Natural killer cell treated with Interleukin-12 subunit alpha and Interleukin-12 subunit beta and Interleukin-15 and Interleukin-18, amount 100 ng/mL, for 72 hours (primary cell): ENCODE results near the gene PIK3R1. TPM values are rescaled to one million over a fixed set of nuclear protein-coding genes. Genes with fewer than 3 reads are reported as not detected.

Experiments
- ATAC-seq, 2 donors: fragments of 150-1000 bp; cut with Tn5 transposase in 1 of 2; sonication (Bioruptor Pico), chemical (Tn5 transposase) in 1 of 2; 2 replicates each; pipeline ENCODE4 v1.10.0; 2021
- DNase-seq: peaks from one replicate; pipeline ENCODE4 v3.0.0; 2022; ENCODE audit warnings: low spot score
- H3K27ac Mint-ChIP-seq, 2 donors: 1 replicate in 1 of 2; 2 replicates in 1 of 2; pipeline ENCODE4 v1.8.0; 2022; ENCODE audit warnings: mixed read lengths in 2 of 2, mild to moderate bottlenecking in 1 of 2, moderate library complexity in 1 of 2
- H3K27me3 Mint-ChIP-seq, 2 donors: 1 replicate in 1 of 2; 2 replicates in 1 of 2; pipeline ENCODE4 v1.8.0; 2022; ENCODE audit warnings: mixed read lengths in 2 of 2
- H3K36me3 Mint-ChIP-seq: one replicate; pipeline ENCODE4 v1.8.0; 2022; ENCODE audit warnings: mixed read lengths
- H3K4me1 Mint-ChIP-seq, 2 donors: 1 replicate in 1 of 2; 2 replicates in 1 of 2; pipeline ENCODE4 v1.8.0; 2022; ENCODE audit warnings: low read depth in 2 of 2, mixed read lengths in 2 of 2, mild to moderate bottlenecking in 1 of 2
- H3K4me3 Mint-ChIP-seq: one replicate; pipeline ENCODE4 v1.8.0; 2022; ENCODE audit warnings: mixed read lengths
- H3K9me3 Mint-ChIP-seq: 2 replicates; pipeline ENCODE4 v1.8.0; 2022; ENCODE audit warnings: mixed read lengths
- total RNA-seq, 2 donors: library from RNA; stranded (reverse); gene quantifications; one replicate each; pipeline ENCODE4 v1.2.3, GENCODE V29; 2022

The PIK3R1 gene
- total RNA-seq, 2 donors from 2014 or later = 141 to 195 TPM

- no peak overlapping the region for H3K4me3 Mint-ChIP-seq
These were observed 119.0 kb downstream of the PIK3R1 start for GRCh38 chr5:68334553-68334886.

GRCh38 chr5:68335075-68335474, 119.5 kb downstream of the PIK3R1 start:
- Mint-ChIP-seq H3K4me1 (peaks cover 30 to 58% of the 10 kb centered on the region in 2 donors), H3K4me3 (no peak overlapping the region), H3K9me3 (peaks cover 6% of the 10 kb centered on the region), H3K27ac (peak overlapping the region; percentile 39 to 94), H3K36me3 (no peaks in the 10 kb centered on the region), H3K27me3 (no peaks in the 10 kb centered on the region)
- ATAC-seq (no peak), DNase-seq (no peak)

More at GRCh38 chr5:68334553-68334886, 119.0 kb downstream of the PIK3R1 start:
- Mint-ChIP-seq H3K36me3 (no peaks in the 10 kb centered on the region), H3K9me3 (peaks cover 6% of the 10 kb centered on the region), H3K4me1 (peaks cover 30 to 57% of the 10 kb centered on the region in 2 donors), H3K27me3 (no peaks in the 10 kb centered on the region), H3K27ac (peak overlapping the region; percentile 39 to 94)
- ATAC-seq (peak; percentile 55 to 68), DNase-seq (no peak)

- DNase-seq (no peak), ATAC-seq (no peak)
- H3K4me3 Mint-ChIP-seq = no peak overlapping the region
- H3K27ac Mint-ChIP-seq = peak overlapping the region; percentile 0 to 51
- H3K9me3 Mint-ChIP-seq = peaks cover 5% of the 10 kb centered on the region
- peaks cover 26 to 57% of the 10 kb centered on the region in 2 donors for H3K4me1 Mint-ChIP-seq
- no peaks in the 10 kb centered on the region for H3K27me3 Mint-ChIP-seq
- H3K36me3 Mint-ChIP-seq = no peaks in the 10 kb centered on the region
These were observed 120.6 kb downstream of the PIK3R1 start for GRCh38 chr5:68336200-68336599.

- DNase-seq (no peak), ATAC-seq (no peak)
- Mint-ChIP-seq H3K36me3 (no peaks in the 10 kb centered on the region), H3K4me3 (no peak overlapping the region), H3K4me1 (peaks cover 24 to 57% of the 10 kb centered on the region in 2 donors), H3K9me3 (peaks cover 3% of the 10 kb centered on the region), H3K27me3 (no peaks in the 10 kb centered on the region), H3K27ac (peak overlapping the region; percentile 0 to 51)
These were observed 121.7 kb downstream of the PIK3R1 start for GRCh38 chr5:68337235-68337634.

GRCh38 chr5:68339921-68340321, 124.4 kb downstream of the PIK3R1 start:
- ATAC-seq (no peak), DNase-seq (no peak)
- H3K36me3 Mint-ChIP-seq = no peaks in the 10 kb centered on the region
- H3K4me1 Mint-ChIP-seq = peaks cover 36 to 62% of the 10 kb centered on the region in 2 donors
- H3K9me3 Mint-ChIP-seq = peaks cover 3% of the 10 kb centered on the region
- H3K27me3 Mint-ChIP-seq = no peaks in the 10 kb centered on the region
- no peak overlapping the region for H3K27ac Mint-ChIP-seq
- no peak overlapping the region for H3K4me3 Mint-ChIP-seq

GRCh38 chr5:68341006-68341405, 125.5 kb downstream of the PIK3R1 start:
- H3K4me1 Mint-ChIP-seq = peaks cover 41 to 65% of the 10 kb centered on the region in 2 donors
- ATAC-seq = no peak
- no peaks in the 10 kb centered on the region for H3K9me3 Mint-ChIP-seq
- H3K36me3 Mint-ChIP-seq = no peaks in the 10 kb centered on the region
- H3K27ac Mint-ChIP-seq = peak overlapping the region in 1 of 2 donors; percentile 80
- peak overlapping the region; percentile 8 for H3K4me3 Mint-ChIP-seq
- DNase-seq = no peak
- no peaks in the 10 kb centered on the region for H3K27me3 Mint-ChIP-seq

GRCh38 chr5:68342693-68343092, 127.1 kb downstream of the PIK3R1 start:
- Mint-ChIP-seq H3K27ac (peak overlapping the region; percentile 49 to 92), H3K4me1 (peaks cover 55 to 63% of the 10 kb centered on the region in 2 donors), H3K9me3 (peaks cover 6% of the 10 kb centered on the region), H3K36me3 (peaks cover 3% of the 10 kb centered on the region), H3K27me3 (no peaks in the 10 kb centered on the region), H3K4me3 (peak overlapping the region; percentile 7)
- DNase-seq (no peak), ATAC-seq (no peak)

GRCh38 chr5:68343421-68343826, 127.9 kb downstream of the PIK3R1 start:
- Mint-ChIP-seq H3K27ac (peak overlapping the region; percentile 77 to 92), H3K9me3 (peaks cover 8% of the 10 kb centered on the region), H3K27me3 (no peaks in the 10 kb centered on the region), H3K4me3 (peak overlapping the region; percentile 67), H3K4me1 (peaks cover 59 to 65% of the 10 kb centered on the region in 2 donors), H3K36me3 (peaks cover 8% of the 10 kb centered on the region)
- ATAC-seq (peak; percentile 84 to 88), DNase-seq (peak; percentile 68)

- H3K27me3 Mint-ChIP-seq = no peaks in the 10 kb centered on the region
- peak overlapping the region; percentile 67 for H3K4me3 Mint-ChIP-seq
- DNase-seq (peak; percentile 69), ATAC-seq (peak; percentile 73 to 83)
- peak overlapping the region; percentile 77 to 92 for H3K27ac Mint-ChIP-seq
- peaks cover 8% of the 10 kb centered on the region for H3K9me3 Mint-ChIP-seq
- H3K4me1 Mint-ChIP-seq = peaks cover 59 to 62% of the 10 kb centered on the region in 2 donors
- H3K36me3 Mint-ChIP-seq = peaks cover 8% of the 10 kb centered on the region
These were observed 129.0 kb downstream of the PIK3R1 start for GRCh38 chr5:68344447-68345111.

GRCh38 chr5:68345171-68345570, 129.6 kb downstream of the PIK3R1 start:
- no peaks in the 10 kb centered on the region for H3K27me3 Mint-ChIP-seq
- H3K4me3 Mint-ChIP-seq = peak overlapping the region; percentile 67
- H3K9me3 Mint-ChIP-seq = peaks cover 8% of the 10 kb centered on the region
- H3K36me3 Mint-ChIP-seq = peaks cover 8% of the 10 kb centered on the region
- DNase-seq = peak; percentile 67
- no peak for ATAC-seq
- peak overlapping the region; percentile 77 to 92 for H3K27ac Mint-ChIP-seq
- peaks cover 56 to 59% of the 10 kb centered on the region in 2 donors for H3K4me1 Mint-ChIP-seq

- H3K9me3 Mint-ChIP-seq = peaks cover 8% of the 10 kb centered on the region
- peaks cover 8% of the 10 kb centered on the region for H3K36me3 Mint-ChIP-seq
- no peak overlapping the region for H3K4me3 Mint-ChIP-seq
- H3K4me1 Mint-ChIP-seq = peaks cover 53 to 59% of the 10 kb centered on the region in 2 donors
- ATAC-seq (no peak), DNase-seq (no peak)
- no peaks in the 10 kb centered on the region for H3K27me3 Mint-ChIP-seq
- peak overlapping the region; percentile 77 to 92 for H3K27ac Mint-ChIP-seq
These were observed 130.0 kb downstream of the PIK3R1 start for GRCh38 chr5:68345582-68345981.

GRCh38 chr5:68347536-68347935, 132.0 kb downstream of the PIK3R1 start:
- Mint-ChIP-seq H3K27ac (peak overlapping the region; percentile 3 to 5), H3K4me3 (no peak overlapping the region), H3K36me3 (peaks cover 8% of the 10 kb centered on the region), H3K4me1 (peaks cover 39 to 45% of the 10 kb centered on the region in 2 donors), H3K27me3 (no peaks in the 10 kb centered on the region), H3K9me3 (peaks cover 8% of the 10 kb centered on the region)
- no peak for ATAC-seq
- DNase-seq = no peak

GRCh38 chr5:68348447-68349222, 133.1 kb downstream of the PIK3R1 start:
- no peak overlapping the region for H3K4me3 Mint-ChIP-seq
- DNase-seq (no peak), ATAC-seq (no peak)
- no peaks in the 10 kb centered on the region for H3K27me3 Mint-ChIP-seq
- H3K36me3 Mint-ChIP-seq = peaks cover 8% of the 10 kb centered on the region
- peaks cover 8% of the 10 kb centered on the region for H3K9me3 Mint-ChIP-seq
- H3K4me1 Mint-ChIP-seq = peaks cover 33 to 40% of the 10 kb centered on the region in 2 donors
- no peak overlapping the region for H3K27ac Mint-ChIP-seq

- H3K4me1 Mint-ChIP-seq = peaks cover 29 to 35% of the 10 kb centered on the region in 2 donors
- no peak overlapping the region for H3K27ac Mint-ChIP-seq
- H3K4me3 Mint-ChIP-seq = no peak overlapping the region
- H3K27me3 Mint-ChIP-seq = no peaks in the 10 kb centered on the region
- no peak for ATAC-seq
- H3K36me3 Mint-ChIP-seq = peaks cover 8% of the 10 kb centered on the region
- H3K9me3 Mint-ChIP-seq = peaks cover 8% of the 10 kb centered on the region
- DNase-seq = no peak
These were observed 134.6 kb downstream of the PIK3R1 start for GRCh38 chr5:68350176-68350575.
